ENCODE measurements around the gene IL15.
"Not testable (repeated sequence)": the region's sequence is repeated elsewhere in the genome, so short reads cannot be mapped to it uniquely, and the experiment has no call there.

The IL15 gene

DNA sequence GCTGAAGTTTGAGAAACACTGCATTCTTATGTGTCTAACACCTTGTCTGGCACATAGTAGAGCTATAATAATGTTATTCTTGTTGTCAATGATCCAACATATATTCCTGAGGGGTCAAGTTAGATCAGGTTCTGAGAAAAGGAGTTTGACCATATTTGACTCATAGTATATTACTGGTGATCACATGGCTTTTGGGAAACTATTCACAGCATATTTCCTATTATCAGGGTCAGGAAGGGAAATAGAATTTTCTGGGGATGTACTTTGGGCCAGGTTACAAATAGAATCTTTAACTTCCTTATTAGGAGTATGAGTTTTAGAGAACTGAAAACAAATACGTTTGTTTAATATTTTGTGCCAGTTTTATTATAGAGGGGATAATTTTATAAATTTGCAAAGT lies 11.6 kb downstream of the IL15 start:
- DNase-seq (ENCODE audit: low read depth in 2 of 2): no peak

DNA sequence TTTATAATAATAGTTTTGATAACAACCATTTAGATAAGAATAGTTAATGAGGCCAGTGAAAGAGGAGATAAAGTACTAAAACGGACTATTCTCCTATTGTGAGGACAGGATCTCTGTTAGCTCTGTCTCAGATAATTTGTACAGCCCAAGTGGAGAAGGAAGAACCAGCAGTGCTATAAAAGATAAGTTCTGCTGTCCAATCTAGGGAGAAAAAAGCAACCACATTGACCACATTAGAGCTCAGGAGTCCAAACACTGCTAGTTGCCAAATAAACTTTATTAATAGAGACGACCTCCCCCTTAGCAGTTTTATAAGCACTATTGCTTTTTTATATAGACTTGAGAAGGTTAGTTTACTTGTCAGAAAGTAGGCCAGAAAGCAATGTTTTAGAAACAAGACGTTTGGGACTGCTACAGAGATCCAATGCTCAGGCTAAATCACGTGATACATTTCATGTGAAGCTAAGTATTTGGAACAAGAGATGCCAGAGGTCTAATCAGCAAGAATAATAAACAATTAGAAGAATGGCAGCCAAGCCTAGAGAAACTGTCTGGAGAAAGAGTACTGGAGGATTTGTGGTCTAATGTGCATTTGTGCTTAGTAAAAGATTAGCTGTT lies 15.9 kb downstream of the IL15 start:
- no peak for DNase-seq (ENCODE audit: low read depth in 2 of 2)

DNA sequence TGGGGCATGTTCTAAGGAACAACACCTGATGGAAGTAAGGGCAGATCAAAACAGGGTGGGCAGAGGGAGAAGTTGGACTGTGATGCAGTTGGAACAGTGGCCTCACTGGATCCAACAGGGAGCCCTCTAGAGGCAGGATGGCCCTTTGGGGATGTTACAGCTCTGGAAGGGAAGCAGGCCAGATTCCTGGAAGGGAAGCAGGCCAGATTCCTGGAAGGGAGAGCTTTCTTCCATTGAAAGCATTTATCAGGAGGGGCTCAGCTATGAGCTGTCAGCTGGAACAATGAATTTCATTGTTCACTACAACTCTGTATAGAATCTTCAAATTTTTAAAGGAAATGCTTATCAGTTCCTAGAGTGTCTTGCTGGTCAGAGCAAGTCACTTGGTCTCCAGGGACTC lies 17.7 kb downstream of the IL15 start:
- DNase-seq (ENCODE audit: low read depth in 2 of 2): no peak

DNA sequence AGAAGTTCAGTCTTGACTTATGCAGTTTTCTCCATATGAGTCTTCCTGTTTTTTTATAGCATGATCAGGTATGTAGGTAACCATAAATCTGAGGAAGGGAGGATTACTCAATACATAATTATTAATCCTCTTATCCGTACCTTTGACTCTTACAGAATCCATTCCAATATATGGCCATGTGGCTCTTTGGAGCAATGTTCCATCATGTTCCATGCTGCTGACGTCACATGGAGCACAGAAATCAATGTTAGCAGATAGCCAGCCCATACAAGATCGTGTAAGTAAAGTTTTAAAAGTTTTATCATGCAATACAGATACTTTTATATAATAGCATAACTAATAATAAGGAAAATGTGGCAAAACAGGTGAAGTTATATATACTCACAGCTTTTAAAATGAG lies 19.6 kb downstream of the IL15 start:
- DNase-seq (ENCODE audit: low read depth in 2 of 2): no peak

DNA sequence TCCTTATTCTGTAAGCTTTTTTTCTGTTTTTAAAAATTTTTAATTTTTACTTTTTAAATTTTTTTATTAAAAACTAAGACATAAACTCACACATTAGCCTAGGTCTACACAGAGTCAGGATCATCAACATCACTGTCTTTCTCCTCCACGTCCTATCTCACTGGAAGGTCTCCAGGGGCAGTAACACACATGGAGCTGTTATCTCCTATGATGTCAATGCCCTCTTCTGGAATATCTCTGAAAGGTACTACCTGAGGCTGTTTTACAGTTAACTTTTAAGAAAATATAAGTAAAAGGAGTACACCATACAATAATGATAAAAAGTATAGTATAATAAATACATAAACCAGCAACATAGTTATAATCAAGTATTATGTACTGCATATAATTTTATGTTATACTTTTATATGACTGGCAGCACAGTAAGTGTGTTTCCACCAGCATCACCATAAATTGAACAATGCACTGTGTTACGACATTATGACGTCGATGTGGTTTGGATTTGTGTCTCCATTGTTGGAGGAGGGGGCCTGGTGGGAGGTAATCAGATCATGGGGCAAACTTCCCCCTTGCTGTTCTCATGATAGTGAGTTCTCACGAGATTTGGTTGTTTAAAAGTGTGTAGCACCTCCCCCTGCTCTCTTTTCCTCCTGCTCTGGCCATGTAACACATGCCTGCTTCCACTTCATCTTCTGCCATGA lies 21.3 kb downstream of the IL15 start:
- no peak for DNase-seq (ENCODE audit: low read depth in 2 of 2)

DNA sequence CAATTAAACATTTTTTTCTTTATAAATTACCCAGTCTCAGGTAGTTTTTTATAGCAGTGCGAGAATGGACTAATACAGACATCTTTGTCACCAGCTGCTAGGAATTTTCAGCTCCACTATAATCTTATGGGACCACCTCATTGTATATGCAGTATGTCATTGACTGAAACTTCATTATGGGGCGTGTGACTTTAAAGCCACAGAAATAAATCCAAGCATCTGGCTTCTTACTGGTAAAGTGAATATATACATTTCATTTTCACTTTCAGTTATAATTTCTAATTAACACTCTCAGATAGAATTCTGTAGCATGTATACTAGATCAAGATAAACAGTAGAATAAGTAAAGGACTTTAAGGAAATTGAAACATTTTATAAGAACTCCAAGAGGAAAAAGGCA lies 21.9 kb downstream of the IL15 start:
- no peak for DNase-seq (ENCODE audit: low read depth in 2 of 2)

DNA sequence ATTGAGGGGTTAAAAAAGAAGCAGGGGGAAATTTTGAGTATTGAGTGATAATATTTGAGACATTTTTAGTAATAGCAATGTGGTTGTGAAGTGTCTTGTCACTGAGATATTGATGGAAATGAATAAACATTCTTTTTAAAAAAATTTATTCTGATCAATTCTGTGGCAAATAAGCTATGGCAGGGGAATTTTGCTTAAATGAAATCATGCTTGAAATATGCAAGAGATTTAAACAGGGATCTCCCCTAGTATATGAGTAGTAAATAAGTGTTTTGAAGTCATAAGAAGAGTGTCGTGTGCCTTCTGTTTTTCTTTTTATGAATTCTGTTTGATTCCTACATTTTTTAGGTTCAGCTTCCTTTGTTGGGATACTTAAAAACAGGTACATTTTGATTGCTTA lies 23.2 kb downstream of the IL15 start:
- DNase-seq (ENCODE audit: low read depth in 2 of 2): no peak

DNA sequence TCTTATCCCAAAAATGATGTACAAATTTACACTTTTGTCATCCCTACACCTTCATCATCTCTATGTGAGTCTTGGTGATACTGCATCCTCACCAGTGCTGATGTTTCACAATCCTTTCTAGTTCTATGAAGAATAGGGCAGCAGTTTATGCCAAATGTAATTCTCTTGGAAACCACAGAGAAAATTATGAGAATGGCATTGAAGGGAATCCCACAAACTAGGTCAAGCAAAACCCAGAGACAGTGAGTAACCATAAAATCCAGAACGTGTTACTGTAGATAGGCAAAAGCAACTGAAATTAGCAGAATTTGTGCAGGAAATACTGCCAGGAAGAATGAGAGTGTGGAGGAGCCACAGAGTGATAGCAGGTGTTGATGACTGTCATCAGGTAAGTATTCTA lies 24.5 kb downstream of the IL15 start:
- DNase-seq (ENCODE audit: low read depth in 2 of 2): no peak

DNA sequence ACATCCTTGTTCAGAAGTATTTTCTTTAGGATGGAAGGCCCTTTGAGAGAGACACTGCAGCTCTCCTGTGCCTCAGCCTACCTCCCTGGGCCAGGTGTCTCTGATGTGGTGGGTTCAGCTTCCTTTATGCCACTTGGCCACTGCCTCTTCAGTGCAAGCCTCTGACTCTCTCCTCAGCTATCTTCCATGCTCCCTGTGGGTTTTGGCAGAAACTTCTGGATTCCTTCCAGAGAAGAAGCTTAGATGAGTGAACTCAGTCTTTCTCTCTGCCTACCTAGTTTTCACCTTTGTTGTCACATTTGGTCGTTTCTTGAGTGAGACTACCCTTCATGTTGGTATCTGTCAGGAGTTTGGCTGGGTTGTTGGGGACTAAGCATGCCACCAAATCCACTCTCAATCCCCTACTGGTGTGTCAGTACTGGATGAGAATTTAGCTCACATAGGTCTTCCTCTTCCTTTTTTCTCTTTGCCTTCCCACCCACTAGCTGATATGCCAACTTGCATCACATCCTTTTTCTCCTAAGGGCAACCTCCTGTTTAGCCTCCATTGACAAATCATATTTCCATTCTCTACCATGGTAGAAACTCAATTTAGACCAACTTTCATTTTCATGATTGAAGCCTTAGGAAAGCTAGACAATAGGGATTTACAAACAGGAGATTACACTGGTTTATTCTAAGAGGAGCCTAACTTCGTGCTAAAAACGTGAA lies 32.0 kb downstream of the IL15 start:
- no peak for DNase-seq (ENCODE audit: low read depth in 2 of 2)

DNA sequence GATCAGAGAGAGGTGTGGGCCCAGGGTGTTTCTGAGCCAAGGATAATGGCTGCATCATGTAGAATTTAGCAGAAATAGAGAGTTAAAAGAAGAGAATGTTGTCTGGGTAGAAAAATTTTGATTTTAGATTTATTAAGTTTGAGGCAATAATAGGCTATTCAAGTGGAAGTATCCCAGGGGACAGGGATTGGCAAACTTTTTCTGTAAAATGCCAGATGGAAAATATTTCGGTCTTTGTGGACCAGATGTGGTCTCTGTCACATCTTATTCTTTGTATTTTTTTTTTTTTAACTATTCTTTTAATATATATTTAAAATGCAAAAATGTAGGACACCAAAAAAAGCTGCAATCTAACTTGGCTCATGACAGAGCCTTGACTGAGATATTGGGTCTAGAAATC lies 33.1 kb downstream of the IL15 start:
- no peak for DNase-seq (ENCODE audit: low read depth in 2 of 2)

DNA sequence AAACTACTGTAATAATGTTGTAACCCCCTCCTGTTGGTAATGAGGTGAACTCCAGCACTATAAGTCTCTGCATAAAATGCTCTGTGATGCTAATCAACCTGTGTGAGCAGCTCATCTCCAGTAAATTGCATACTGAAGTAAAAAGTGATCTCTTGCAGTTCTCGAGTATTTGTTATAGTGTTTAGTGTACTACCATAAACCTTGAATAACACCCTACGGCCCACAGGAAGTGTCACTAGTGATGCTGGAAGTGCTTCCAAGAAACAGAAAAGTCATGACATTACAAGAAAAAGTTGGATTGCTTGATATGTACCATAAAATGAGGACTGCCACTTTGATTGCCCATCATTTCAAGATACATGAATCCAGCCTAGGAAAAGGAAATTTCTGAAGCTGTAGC lies 39.0 kb downstream of the IL15 start:
- no peak for DNase-seq (ENCODE audit: low read depth in 2 of 2)

DNA sequence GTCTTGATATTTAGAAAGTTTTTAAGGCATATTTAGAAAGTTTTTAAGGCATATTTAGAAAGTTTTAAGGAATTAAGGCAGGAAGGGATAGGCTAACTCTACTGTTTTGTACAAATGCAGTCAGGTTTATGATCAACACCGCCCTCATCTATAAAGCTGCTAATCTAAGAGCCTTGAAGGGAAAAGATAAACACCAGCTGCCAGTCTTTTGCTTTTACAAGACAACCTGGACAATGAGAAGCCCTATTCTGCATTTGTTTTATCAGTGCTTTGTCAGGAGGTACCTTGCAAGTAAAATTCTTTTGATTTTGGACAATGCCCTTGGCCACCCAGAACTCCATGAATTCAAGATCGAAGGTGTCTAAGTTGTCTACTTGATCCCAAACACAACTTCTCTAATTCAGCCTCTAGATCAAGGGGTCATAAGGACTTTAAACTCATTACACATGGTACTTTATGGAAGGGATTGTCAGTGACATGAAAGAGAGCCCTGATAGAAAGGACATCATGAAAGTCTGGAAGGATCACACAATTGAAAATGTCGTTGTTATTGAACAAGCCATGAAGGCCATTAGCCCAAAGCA lies 39.8 kb downstream of the IL15 start:
- no peak for DNase-seq (ENCODE audit: low read depth in 2 of 2)

DNA sequence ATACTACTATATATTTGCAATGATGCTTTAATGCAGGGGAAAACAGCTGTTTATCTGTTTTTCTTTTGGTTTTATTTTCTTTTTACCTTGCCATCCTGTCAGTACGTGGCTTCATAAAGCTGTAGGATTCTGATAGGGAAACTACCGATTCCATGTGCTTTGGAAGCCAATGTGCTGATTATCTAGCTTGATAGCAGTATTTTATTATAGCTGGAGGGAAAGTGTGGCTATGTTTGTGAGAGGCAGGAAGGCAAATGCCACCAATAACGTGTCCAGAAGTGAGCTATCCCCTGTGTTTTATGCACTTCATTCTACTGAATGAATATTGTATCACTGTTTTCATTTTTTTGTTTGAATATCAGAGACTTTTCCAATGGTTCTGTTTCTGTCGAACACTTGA lies 43.7 kb downstream of the IL15 start:
- DNase-seq (ENCODE audit: low read depth in 2 of 2): no peak

DNA sequence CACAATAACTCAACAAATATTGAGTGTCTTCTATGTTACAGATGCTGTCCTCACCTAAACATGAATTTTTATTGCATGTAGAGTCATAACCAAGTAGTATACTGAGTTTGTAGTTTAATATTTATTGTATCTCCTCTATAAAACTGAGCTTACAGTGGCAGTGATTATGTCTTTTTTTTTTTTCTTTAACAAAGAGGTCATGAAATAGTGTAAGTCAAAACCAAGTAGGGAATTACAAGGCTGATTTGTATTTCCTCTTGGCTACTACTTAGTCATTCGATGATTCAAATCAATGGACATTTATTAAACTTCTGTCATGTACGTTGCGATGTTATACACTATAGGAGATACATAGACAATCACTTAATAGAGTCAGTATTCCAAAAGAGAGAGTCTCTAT lies 48.4 kb downstream of the IL15 start:
- DNase-seq (ENCODE audit: low read depth in 2 of 2): no peak

DNA sequence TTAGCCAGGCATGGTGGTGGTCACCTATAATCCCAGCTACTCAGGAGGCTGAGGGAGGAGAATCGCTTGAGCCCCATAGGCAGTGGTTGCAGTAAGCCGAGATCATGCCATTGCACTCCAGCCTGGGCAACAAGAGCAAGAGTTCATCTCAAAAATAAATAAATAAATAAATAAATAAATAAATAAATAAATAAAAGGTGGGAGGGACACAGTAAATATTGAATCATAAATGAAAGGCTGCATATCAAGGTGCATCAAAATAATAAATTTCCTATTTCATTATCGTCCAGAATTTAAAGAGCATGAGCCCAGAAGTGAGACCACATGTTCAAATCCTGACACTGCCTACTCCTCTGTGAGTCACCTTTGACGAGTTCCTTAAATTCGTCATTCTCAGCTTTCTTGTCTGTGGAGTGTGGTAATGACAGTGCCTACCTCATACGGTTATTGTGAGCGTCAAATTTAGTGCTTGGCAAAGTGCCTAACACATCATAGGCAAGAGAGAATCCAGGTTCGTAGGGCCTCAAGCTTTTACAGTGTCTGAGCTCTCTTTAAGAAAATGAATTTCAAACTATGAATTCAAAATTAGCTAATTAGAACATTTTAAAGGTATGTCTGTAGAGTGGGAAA lies 49.9 kb downstream of the IL15 start:
- no peak for DNase-seq (ENCODE audit: low read depth in 2 of 2)

DNA sequence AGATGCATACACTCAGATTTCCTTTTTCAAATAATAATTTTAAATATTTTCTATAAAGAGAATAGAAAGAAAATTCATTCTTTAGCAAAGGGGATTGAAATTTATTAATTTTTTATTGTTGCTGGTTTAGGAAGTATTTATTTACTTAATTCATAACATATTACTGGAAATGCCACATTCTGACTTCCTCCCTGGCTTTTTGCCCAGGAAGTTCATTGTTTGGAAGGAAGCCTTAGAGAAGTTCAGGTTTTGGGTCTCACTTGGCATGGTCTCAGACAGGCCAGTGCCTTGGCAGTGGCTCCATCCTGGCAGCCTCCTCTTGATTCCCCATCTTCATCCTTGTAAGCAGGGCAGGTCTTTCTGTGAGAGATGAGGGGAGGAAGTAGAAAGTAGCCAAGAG lies 50.5 kb downstream of the IL15 start:
- DNase-seq (ENCODE audit: low read depth in 2 of 2): no peak

DNA sequence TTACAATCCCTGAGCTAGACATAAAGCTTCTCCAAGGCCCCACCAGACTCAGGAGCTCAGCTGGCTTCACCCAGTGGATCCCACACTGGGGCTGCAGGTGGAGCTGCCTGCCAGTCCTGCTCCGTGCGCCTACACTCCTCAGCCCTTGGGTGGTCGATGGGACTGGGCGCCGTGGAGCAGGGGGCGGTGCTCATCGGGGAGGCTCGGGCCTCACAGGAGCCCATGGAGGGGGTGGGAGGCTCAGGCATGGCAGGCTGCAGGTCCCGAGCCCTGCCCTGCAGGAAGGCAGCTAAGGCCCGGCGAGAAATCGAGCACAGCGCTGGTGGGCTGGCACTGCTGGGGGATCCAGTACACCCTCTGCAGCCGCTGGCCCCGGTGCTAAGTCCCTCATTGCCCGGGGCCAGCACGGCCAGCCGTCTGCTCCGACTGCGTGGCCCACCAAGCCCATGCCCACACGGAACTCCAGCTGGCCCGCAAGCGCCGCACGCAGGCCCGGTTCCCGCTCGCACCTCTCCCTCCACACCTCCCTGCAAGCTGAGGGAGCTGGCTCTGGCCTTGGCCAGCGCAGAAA lies 53.4 kb downstream of the IL15 start:
- DNase-seq (ENCODE audit: low read depth in 2 of 2): not testable (repeated sequence)

DNA sequence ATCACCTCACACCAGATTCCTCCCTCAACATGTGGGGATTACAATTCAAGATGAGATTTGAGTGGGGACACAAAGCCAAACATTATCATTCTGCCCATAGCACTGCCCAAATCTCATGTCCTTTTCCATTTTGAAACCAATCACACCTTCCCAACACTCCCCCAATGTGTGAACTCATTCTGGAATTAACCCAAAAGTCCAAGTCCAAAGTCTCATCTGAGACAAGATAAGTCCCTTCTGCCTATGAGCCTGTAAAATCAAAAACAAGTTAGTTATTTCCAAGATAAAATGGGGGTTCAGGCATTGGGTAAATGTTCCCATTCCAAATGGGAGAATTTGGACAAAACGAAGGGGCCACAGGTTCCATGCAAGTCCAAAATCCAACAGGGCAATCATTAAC lies 54.9 kb downstream of the IL15 start:
- not testable (repeated sequence) for DNase-seq (ENCODE audit: low read depth in 2 of 2)

DNA sequence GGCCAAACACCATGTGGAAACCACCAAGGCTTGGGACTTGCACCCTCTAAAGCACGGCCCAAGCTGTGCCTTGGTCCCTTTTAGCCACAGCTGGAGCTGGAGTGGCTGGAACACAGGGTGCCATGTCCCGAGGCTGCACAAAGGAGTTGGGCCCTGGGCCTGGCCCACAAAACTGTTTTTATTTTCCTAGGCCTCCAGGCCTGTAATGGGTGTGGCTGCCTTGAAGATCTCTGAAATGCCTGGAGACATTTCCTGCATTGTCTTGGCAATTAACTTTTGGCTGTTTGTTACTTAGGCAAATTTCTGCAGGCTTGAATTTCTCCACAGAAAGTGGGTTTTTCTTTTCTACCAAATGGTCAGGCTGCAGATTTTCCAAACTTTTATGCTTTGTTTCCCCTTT lies 55.7 kb downstream of the IL15 start:
- no peak for DNase-seq (ENCODE audit: low read depth in 2 of 2)

DNA sequence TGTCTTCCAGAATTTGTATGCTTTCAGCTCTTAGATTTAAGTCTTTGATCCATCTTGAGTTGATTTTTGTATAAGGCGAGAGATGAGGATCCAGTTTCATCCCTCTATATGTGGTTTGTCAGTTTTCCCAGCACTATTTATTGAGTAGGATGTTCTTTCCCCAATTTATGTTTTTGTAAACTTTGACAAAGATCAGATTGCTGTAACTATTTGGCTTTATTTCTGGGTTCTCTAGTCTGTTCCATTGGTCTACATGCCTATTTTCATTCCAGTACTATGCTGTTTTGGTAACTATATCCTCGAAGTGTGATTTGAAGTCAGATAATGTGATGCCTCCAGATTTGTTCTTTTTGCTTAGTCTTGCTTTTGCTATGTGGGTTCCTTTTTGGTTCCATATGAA lies 60.7 kb downstream of the IL15 start:
- DNase-seq (ENCODE audit: low read depth in 2 of 2): no peak

DNA sequence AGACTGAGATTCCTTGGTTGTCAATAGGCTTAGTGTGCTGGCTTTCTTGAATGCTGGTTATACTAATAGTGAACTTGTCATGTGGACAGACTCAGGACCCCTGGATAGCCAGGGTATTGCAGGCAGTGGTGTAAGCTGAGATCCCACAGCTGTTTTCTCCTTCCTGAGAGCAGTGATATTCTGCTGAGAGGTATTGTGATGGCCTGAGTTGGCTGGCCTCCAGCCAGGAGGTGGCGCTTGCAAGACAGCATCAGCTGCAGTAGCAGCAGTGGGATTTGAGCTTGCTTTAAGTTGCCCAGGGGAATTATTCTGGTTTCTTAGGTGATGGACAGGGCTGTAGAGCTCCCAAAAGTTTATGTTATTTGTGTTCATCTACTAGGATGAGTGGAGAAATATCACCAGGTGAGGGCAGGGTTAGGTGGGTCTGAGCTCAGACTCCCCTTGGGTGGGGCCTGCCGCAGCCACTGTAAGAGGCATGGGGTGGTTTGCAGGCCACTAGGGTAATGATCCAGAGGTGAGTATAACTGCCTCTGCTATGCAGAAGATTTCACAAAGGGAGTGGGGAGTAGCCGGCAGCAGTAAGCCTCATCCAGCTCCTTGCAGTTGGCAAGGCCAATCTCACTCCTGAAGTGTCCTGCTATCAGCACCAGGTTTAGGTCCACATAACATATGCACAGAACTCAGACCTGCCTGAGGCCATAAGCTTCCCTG lies 66.2 kb downstream of the IL15 start:
- DNase-seq (ENCODE audit: low read depth in 2 of 2): no peak

DNA sequence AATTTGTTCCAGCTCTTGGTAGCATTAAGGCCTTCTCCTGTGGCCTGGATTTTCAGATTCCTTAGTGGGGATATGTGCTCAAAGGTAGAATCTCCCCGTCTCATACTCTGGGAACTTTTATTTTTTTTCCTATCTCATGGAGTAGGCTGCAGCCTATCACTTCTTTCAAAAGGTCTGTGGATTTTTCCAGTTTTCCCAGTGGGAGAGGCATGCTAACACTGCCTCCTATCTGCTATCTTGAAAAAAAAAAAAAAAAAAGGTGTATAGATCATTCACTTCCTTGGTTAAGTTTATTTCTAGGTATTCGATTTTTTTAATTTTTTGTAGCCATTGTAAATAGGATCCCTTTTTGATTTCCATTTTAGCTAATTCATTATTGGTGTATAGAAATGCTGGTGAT lies 67.1 kb downstream of the IL15 start:
- no peak for DNase-seq (ENCODE audit: low read depth in 2 of 2)

All from stimulated activated CD8-positive, alpha-beta memory T cell treated with anti-CD3 and anti-CD28 coated beads, Interleukin-15, amount 100 ng/mL, for 48 hours (primary cell).